ENCODE results near the gene COL5A1.

COL5A1 gene

GRCh38 chr9:134886413-134886913 lies 244.9 kb downstream of the COL5A1 start:
- H3K4me2 ChIP-seq (ENCODE audit: low read length): no peak overlapping the region
- no peak overlapping the region for H3K27ac ChIP-seq
- TF ChIP-seq CTCF (IDR thresholded peaks at IDR 0.05): no peak
- H3K27me3 ChIP-seq (ENCODE audit: control insufficient read depth, insufficient read depth, low read length): no peaks in the 10 kb centered on the region
- H3K4me1 ChIP-seq: no peaks in the 10 kb centered on the region
- H2AFZ ChIP-seq: no peak overlapping the region
- no peaks in the 10 kb centered on the region for H3K36me3 ChIP-seq (ENCODE audit: control insufficient read depth, insufficient read depth, low read length)
- H3K4me3 ChIP-seq (ENCODE audit: low read depth, low read length): no peak overlapping the region
- no peaks in the 10 kb centered on the region for H3K9me3 ChIP-seq (ENCODE audit: control insufficient read depth, low read length)
- H3K79me2 ChIP-seq: no peaks in the 10 kb centered on the region
- H3K9ac ChIP-seq: no peak overlapping the region

GRCh38 chr9:134887219-134887618 lies 245.6 kb downstream of the COL5A1 start:
- Histone ChIP-seq H3K79me2 (no peaks in the 10 kb centered on the region), H3K27me3 (ENCODE audit: control insufficient read depth, insufficient read depth, low read length) (no peaks in the 10 kb centered on the region), H3K4me1 (no peaks in the 10 kb centered on the region), H3K27ac (no peak overlapping the region), H3K9me3 (ENCODE audit: control insufficient read depth, low read length) (no peaks in the 10 kb centered on the region), H3K4me3 (ENCODE audit: low read depth, low read length) (no peak overlapping the region), H3K36me3 (ENCODE audit: control insufficient read depth, insufficient read depth, low read length) (no peaks in the 10 kb centered on the region), H2AFZ (no peak overlapping the region), H3K9ac (no peak overlapping the region), H3K4me2 (ENCODE audit: low read length) (no peak overlapping the region)
- no peak for TF ChIP-seq CTCF (IDR thresholded peaks at IDR 0.05)

- H2AFZ ChIP-seq: no peak overlapping the region
- no peak for TF ChIP-seq CTCF (IDR thresholded peaks at IDR 0.05)
- no peaks in the 10 kb centered on the region for H3K4me1 ChIP-seq
- no peak overlapping the region for H3K27ac ChIP-seq
- no peak overlapping the region for H3K4me3 ChIP-seq (ENCODE audit: low read depth, low read length)
- no peaks in the 10 kb centered on the region for H3K79me2 ChIP-seq
- H3K4me2 ChIP-seq (ENCODE audit: low read length): no peak overlapping the region
- no peak overlapping the region for H3K9ac ChIP-seq
- H3K36me3 ChIP-seq (ENCODE audit: control insufficient read depth, insufficient read depth, low read length): no peaks in the 10 kb centered on the region
- no peaks in the 10 kb centered on the region for H3K9me3 ChIP-seq (ENCODE audit: control insufficient read depth, low read length)
- H3K27me3 ChIP-seq (ENCODE audit: control insufficient read depth, insufficient read depth, low read length): no peaks in the 10 kb centered on the region
Observed at GRCh38 chr9:134887686-134888602, 246.3 kb downstream of the COL5A1 start.

- H3K27ac ChIP-seq: no peak overlapping the region
- no peaks in the 10 kb centered on the region for H3K4me1 ChIP-seq
- H3K27me3 ChIP-seq (ENCODE audit: control insufficient read depth, insufficient read depth, low read length): no peaks in the 10 kb centered on the region
- no peak overlapping the region for H3K9ac ChIP-seq
- no peaks in the 10 kb centered on the region for H3K36me3 ChIP-seq (ENCODE audit: control insufficient read depth, insufficient read depth, low read length)
- no peak overlapping the region for H3K4me3 ChIP-seq (ENCODE audit: low read depth, low read length)
- H2AFZ ChIP-seq: no peak overlapping the region
- no peaks in the 10 kb centered on the region for H3K79me2 ChIP-seq
- H3K4me2 ChIP-seq (ENCODE audit: low read length): no peak overlapping the region
- TF ChIP-seq CTCF (IDR thresholded peaks at IDR 0.05): no peak
- no peaks in the 10 kb centered on the region for H3K9me3 ChIP-seq (ENCODE audit: control insufficient read depth, low read length)
Observed at GRCh38 chr9:134888603-134889190, 247.1 kb downstream of the COL5A1 start.
